HL-60/S4 (cell line): Measurements from ENCODE around the gene PIMREG.

Source experiments
- in situ Hi-C: fragments of 300-500 bp; cut with MboI; formaldehyde crosslinking; loops from 2 replicates; pipeline ENCODE4 v1.14.3; 2022; ENCODE audit warnings: low sequenced_read_pairs

The PIMREG gene

DNA sequence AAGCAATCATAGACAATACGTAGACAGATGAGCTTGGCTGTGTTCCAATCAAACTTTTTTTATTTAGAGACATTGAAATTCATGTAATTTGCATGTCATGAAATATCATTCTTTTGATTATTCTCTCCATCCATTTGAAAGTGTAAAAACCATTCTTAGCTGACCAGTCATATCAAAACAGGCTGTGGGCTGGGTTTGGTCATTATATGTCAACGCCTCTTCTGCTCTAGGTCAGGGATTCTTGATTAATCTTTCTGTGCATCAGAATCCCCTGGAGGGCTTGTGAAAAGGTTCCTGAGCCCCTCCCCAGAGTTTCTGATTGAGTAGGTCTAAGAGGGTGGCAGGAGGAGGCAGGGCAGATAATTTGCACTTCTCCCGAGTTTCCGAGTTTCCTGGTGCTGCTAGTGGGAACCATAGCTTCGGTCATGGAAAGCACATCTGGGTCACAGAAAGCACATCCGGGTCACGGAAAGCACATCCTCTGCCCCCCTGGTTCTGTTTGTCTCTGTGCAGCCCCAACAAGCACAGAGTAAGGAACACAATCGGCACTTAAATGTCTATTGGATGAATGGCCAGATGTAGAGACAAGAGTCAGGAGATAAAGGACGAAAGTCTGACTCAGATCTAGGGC is 16.4 kb downstream of the PIMREG start:
- in situ Hi-C loops: no loop called here

DNA sequence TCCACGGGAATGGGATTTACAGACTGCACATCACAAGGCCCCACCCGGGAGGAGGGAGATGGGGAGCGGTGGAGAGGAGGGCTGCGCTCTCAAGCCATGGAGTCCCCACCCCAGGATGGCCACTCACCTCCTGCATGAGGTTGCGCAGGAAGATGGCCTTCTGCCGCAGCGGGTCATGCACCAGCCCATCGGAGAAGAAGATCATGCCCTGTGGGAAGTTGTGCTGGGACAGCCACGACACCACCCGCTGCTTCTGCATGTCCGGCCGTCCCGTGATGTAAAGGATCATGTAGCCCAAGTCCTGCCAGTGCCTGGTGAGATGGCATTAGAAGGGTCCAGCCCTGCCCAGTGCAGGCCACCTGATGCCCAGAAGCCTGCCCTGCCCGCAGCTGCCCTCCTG is 17.0 kb downstream of the PIMREG start:
- in situ Hi-C loops: no loop called here

DNA sequence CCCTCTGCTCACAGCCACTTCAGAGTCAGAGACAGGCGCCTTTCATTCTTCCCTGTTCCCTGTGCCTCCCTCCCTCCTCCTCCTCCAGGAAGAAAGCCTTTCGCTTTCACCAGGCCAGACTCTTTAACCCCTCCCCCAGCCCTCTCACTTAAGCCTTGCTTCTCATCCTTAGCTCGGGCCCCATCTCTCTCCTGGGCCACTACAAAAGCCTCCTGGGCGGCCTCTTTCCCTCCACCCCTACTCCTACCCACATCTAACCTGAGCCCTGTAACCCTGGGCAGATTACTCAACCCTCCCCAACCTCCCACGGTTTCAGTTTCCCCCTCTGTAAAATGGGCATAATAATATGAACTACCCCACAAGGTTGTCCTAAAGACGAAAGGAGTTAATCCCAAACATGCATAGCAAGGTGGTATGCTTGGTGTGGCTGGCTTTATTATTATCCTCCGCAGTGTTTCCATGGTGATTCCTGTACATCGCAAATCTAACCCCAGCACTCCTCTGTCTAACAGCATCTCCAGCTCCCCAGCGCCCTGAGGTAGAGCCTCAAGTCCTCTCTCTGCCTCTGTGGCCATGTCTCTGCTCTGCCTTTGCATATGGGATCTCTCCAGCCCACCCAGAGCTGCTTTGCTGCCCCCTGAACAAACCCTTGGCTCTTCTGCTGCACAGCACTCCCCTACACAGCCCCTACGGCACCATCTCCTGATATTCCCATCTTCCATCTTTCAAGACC is 17.7 kb downstream of the PIMREG start:
- in situ Hi-C loops: no loop called here

DNA sequence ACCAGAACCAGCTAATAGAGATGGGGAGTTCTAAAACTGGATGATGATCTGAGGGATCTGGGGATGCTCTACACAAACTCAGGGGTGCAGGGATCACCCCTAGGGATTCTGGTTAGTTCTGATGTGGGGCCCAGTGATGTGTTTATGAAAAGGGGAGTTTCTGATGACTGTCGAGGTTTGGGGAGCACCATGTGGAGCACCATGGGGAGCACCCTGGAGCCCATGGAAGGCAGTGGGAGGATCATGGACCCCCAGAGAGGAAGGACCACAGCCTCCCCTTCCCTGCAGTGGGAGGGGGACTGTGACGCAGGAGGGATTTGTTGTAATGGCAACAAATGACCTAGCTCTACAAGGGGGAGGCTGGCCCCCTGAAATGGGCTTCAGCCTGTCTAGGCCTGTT is 18.4 kb downstream of the PIMREG start:
- in situ Hi-C loops: no loop called here

DNA sequence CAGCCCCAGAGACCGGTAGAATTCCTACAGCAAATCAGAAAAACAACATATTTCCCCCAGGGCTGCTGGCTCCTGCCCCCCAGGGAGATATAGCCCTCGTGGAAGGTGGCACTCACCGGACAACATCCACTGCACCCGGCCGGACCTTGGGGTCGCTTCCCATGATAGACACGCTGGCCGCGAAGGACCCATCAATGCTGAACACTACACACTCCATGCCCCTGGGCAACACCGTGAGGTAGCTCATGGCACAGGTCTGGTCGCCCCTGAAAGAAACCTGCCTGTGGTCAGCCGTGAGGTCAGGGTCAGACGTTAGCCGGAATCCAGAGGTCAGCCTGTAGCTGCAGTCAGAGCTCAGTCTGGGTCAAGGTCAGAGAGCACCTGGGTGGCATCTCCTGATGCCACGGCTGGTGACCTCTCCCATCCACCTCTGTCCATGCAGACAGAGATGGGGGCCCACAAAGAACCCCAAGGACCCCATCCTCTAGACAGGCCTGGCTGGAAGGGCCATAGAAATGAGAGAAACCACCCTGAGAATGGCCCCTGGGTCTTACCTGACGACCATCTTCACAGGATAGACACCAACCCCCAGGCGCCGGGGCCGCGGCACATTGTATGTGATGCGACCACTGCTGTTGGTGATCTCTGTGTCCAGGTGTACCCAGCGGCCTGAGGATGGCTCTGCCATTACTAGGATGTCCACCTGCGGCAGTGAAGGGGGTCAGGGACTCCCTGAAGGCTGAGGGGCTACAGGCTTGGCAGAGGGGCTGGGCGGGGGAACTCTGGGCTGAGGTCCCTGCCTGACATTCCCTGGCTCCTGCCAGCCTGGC is 19.6 kb downstream of the PIMREG start:
- in situ Hi-C loops: no loop called here

DNA sequence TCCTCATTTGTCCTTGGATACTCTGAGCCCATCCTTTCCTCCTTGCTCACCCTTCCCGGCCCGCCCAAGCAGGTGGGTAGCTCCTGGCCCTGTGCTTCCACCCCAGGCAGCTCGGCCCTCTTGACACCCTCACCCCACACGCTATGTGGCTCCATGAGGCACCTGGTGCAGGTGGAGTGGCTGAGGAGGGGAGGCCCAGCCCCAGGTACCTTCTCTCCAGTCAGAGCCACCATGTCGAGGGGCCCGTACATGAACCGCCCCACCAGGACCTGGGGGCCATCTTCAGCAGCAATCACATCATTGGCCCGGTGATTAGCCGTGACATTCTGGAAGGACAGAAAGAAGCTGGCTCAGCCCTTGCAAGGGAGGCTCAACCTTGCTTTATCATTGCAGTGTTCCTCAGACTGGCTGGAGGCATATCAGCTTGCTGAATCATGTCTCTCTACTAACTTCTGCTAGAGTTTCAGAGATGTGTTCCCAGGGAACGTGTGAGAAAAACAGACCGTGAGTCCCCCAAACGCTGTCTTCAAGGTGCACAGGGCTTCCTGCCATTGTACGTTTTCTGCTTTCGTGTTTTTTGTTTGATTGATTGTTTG is 20.3 kb downstream of the PIMREG start:
- in situ Hi-C loops: no loop called here

DNA sequence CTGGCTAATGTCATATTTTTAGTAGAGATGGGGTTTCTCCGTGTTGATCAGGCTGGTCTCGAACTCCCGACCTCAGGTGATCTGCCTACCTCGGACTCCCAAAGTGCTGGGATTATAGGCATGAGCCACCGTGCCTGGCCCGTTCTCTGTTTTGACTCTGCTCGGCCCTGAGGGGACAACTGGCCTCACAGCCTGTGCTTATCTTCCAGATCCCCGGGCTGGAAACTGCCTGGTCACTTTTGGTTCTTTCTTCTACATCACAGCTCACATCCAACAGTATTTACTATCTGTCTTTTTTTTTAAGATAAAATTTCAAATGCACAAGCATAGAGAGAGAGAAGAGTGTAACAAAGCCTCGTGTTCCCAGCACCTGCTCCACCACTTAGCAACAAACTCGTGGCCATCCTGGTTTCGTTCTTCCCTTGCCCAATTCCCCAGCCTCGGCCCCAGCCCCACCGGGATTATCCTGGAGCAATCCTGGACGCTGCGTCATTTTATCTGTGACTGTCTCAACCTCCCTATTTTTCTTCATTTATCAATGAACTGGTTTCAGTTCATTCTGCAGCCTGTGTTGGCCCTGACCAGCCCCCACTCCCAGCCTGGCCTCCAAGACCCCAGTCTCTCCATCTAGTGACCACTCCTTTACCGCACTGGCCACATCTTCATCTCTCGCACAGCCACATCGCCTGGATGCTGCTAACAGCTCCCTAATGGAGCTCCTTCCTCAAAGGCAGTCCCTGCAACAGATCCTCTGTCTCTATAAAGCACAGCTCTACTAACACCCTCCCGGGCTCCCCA is 21.1 kb downstream of the PIMREG start:
- in situ Hi-C loops: no loop called here

DNA sequence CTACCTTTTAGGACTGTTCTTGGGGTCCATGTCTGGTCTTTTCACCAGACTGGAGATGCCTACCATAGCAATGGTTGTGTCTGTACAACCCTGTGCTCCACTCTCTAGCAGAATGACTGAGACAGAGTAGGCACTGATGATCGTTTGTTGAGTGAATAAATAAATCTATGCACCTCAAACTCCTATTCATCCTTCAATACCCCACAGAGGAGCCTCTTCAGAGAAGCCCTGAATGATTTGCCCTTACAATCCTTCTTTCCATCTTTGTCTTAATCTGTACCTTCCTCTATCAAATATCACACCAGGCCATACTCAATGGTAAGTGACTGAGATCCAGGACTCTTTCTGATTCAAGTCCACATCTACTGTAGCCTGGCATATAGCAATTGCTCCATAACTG is 23.3 kb downstream of the PIMREG start:
- in situ Hi-C loops: no loop called here

DNA sequence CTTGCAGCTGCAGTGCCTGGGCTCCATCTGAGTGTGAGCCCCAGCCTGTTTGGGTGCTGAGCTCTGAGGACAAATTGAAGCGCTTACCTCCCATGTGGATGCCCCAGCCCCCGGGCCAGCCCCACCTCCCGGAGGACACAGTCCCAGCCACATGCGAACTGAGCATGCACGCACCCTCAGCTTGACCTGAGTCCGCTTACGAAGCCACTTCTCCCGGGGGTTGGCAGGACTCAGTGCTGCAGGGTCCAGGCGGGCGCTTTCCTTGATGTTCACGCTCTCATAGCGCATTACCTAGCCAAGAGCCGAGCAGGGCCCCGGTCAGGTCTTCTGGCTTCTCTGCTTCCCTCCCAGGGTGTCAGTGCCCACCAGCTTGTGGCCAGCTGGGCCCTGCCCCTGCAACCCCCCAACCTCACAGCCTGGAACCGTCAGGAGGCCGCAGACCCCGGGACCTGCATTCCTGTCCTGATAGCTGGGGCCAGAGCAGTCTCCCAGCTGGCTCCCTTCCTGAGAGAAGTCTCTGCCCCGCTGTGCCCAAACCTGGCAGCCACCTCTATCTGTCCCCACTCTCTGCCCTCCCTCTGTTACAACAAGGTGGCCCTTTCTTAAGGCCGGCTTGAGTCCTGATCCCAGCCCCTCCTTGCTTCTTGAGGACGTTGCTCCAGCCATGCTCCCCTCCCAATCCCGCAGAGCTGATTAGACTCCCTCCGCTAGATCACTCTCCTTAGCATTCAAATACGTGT is 24.0 kb downstream of the PIMREG start:
- in situ Hi-C loops: no loop called here

DNA sequence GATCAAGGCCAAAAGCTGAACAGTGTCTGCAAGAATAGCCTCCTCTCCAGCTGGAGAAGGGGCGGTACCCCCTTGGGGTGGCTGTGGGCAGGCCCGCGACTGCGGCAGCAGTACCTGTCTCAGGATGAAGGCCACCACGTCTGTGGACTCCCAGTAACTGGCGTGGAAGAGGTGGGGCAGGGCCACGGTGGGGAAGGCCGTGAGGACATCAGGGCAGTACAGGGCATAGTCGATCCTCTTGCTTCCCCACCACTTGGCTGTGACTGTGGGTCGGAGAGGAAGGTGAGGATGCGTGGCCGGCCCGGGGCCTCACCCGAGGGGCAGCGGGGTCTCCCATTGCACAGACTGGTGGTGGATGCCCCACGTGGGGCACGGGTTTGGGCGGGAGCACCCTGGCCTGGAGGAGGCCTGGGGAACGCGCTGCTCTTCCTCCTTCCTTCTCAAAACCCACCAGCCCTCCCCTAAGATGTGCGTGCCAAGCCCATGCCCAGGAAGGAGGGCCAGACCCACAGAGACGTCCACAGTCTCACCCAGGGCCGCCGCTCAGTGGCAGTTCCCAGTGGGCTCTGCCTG is 26.0 kb downstream of the PIMREG start:
- in situ Hi-C loops: loop anchor here (10.0 kb wide), 1 partner anchor 545 kb away; the partner anchor contains the start of gene RNASEK

DNA sequence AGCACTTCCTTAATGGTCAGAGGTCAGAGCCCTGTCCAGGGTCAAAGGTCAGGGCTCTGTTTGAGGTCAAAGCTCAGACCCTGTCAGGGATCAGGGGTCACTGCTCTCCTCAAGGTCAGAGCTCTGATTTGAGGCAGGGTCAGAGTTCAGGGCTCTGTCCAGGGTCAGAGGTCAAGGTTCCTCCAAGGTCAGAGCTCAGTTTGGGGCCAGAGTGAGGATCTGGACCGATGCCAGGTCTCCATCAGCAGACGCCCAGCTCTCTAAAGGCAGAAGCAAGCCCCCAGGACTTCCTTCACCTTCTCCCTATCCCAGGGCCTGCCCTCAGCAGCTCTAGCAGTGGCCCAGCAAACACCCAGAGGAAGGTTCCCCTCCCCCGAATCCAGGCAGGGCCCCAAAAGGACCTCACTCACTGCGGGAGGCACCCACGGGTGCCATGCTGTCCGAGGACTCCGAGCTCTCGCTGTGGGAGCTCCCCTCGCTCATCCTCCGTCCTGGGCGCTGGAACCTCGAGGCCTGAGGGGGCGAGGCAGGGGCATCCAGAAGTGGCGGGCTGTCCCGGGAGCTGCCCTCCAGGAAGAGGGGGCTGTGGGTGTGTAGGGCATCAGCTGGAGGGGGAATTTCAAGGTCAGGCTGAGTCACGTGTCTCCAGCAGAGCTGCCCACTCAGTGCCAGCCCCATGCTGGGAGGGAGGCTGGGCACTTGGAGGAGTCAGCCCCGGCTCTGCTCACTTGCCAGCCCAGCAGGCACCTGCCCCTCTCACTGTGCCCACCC is 26.7 kb downstream of the PIMREG start:
- in situ Hi-C loops: loop anchor here (10.0 kb wide), 1 partner anchor 544 kb away; the partner anchor contains the start of gene RNASEK

DNA sequence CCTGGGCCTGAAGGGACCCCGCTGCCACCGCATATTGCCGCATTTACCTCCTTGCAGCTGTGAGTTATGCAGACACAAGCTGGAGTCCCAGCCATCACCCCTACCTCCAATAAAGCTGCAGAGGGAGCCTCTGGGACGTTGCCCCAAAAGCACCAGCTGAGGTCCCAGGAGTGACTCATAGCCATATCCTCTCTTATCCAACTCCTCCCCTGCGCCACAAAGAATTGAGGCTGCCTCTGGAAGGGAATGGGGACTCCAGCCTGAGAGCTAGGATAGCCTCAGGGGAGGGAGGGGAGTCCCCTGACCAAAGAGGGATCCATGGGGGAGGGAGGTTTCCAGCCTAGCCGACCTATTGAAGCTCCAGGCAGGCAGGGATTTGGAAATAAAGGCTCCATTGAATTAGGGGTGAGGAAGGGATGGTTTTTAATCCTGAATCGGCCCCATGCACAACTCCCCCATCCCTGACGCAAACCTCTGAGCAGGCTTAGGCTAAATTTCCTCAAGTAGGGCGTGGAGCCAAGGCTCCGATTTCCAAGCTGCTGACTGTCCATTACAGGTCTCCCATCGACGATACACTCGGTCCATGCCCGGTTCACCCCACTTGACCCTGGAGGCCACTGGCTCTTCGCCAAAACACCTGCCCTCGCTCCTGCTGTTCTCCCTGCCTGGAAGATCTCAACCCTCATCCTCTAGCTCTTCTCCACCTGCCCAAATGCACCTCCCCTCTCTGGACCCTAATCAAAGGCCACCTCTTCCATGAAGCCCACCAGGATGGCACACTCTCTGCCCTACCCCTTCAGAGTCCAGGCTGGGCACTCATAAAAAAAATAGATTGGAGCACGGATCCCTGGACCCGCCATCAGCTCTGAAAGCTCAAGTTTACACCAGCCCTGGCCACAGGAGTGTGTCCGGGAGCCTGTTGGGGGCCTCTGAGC is 27.5 kb downstream of the PIMREG start:
- in situ Hi-C loops: loop anchor here (10.0 kb wide), 1 partner anchor 543 kb away; the partner anchor contains the start of gene RNASEK

DNA sequence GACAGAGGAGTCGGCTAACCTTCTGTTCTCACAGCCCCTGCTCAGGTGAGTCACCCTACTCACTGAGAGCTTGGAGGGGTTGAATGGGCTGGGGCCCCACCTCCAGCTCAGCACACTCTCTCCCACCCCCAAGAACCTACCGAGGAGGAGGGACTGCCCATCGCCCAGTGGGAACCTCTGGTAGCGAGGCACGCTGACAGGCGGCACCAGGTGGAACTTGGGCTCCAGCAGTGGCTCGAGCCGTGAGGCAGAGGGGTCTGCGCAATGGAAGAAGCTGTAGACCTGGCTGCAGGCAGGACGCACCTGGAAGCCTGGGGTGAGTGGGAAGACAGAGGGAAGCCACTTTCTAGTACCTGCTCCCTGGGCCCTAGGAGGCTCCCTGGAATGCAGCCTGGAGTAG is 28.3 kb downstream of the PIMREG start:
- in situ Hi-C loops: loop anchor here (10.0 kb wide), 1 partner anchor 542 kb away; the partner anchor contains the start of gene RNASEK

DNA sequence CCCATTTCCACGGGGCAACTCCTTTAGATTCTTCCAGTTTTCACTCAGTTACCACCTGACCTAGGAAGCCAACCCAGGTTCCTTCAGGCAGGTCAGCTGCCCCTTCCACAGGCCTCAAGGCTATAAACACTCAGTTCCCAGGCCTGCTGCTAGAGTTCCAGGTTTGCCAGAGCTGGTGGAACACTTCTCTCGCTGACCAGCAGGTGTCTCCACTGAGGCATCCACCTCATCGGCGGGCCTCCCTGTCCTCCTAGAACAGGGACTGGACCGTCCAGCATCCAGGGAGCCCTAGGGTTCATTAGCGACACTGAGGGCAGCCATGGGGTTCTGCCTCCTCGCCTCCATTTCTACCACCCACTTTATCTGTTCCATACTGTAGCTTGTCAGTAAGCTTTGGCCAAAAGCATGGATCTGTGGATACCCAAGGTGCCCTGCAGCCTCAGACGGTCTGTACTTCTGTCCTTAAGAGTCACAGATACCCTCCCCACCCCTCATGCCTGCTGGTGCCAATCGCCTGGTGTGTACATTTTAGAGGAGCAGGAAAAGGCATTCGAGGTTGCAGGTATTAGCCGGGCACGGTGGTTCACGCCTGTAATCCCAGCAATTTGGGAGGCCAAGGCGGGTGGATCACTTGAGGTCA is 29.0 kb downstream of the PIMREG start:
- in situ Hi-C loops: loop anchor here (10.0 kb wide), 1 partner anchor 542 kb away; the partner anchor contains the start of gene RNASEK

DNA sequence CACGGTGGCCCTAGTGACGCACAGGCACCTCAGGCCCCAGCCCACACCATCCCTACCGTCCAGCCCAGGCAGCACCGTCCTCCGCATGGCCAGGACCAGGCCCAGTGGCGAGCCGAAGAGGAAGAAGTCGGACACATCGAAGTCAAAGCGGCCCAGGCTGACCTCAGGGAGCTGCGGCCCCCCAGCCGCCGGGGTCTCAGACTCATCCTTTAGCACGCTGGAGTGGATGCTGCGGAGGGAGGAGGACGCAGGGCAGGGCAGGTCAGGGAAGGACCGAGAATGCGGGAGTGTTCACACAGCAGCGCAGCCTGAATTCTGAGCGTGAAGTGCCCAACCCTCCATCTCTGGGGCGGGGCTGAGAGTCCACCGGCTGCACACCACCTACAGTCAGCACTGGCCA is 30.1 kb downstream of the PIMREG start:
- in situ Hi-C loops: loop anchor here (10.0 kb wide), 1 partner anchor 540 kb away; the partner anchor contains the start of gene RNASEK

DNA sequence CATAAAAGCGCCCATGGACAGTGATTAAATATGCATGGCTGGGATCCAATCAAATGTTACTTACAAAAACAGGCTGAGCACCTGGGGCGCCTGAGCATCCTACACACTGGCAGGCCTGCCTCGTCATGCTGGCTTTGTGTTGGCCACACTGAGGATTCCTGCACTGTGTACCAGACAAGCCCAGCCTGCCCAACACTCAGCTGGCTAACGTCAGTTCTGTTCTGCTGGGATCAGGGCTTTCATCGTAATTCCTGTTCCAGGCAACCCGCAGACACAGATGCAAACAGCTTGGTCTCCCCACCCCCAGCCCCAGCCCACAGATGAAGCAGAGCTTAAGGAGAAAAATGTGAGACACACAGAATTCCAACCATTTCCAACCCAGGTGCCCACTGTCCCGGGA is 30.7 kb downstream of the PIMREG start:
- in situ Hi-C loops: loop anchor here (10.0 kb wide), 1 partner anchor 540 kb away; the partner anchor contains the start of gene RNASEK

DNA sequence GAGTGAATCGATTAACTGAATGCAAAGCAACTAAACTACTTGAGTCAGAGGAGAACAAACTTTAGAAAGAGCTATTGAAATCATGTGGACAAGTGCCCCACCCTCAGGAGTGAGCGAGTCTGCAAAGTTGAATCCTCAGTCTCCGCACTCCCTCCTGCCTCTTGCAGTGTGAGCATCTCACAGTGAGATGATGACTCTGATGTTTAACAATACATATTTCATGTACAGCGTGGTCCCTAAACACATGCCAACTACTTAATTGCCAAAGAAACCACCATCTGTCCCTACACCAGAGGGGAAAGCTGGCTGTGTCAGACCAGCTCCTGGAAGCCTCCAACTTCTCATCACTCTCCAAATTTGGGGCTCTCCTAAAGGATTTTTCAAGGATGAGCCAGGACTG is 31.2 kb downstream of the PIMREG start:
- in situ Hi-C loops: loop anchor here (10.0 kb wide), 1 partner anchor 539 kb away; the partner anchor contains the start of gene RNASEK
